T follicular helper cell (primary cell): ENCODE results near the gene SDR42E2.
"Not testable (repeated sequence)": the region's sequence is repeated elsewhere in the genome, so short reads cannot be mapped to it uniquely, and the experiment has no call there.

Experiments used
- DNase-seq: peaks from one replicate; pipeline ENCODE4 v3.0.0-alpha.2; 2020; ENCODE audit warnings: low read depth

Gene SDR42E2

DNA sequence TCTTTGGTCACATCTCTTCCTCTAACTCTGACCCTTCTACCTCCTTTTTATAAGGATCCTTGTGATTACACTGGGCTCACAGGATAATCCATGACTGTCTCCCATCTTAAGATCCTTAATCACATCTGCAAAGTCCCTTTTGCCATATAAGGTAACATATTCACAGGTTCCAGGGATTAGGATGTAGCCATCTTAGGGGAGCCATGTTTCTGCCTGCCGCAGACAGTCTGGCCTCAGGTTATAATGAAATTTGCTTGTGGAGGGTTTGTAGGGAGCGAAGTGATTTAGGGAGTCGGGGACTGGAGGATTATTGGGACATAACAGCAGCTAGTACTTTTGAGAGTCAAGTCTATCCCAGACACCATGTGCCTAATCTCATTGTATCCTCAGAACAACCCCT lies 51.5 kb downstream of the SDR42E2 start:
- DNase-seq = no peak

DNA sequence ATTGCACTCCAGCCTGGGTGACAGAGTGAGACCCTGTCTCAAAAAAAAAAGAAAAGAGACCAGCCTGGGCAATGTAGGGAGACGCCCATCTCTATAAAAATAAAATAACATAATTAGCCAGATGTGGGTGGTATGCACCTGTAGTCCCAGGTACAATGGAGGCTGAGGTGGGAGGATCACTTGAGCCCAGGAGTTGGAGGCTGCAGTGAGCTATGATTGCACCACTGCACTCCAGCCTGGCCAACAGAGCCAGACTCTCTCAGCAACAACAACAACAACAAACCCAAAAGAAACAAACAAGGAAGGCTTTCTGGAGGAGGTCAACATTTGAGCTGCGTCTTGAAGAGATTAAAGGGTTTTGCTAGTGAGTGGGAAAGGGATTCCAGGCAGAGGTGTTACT lies 52.1 kb downstream of the SDR42E2 start:
- no peak for DNase-seq

DNA sequence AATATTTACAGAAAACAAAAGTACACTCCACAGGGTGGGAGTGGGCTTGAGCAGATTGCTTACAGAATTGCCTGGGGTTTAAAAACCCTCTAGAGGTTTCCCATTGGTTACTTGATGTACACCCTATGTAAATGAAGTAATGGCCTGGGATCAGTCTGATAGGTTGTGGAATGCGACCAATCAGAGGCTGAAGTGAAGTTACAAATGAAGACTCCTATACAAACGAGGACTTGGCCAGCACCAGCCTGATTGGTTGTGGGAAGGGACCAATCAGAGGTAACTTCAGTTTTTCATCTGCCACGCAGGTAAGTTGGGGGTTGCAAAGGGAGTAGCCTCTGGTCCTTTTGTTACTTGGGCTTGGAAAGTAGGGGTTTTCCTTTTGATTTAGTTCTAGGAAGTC lies 52.6 kb downstream of the SDR42E2 start:
- no peak for DNase-seq

DNA sequence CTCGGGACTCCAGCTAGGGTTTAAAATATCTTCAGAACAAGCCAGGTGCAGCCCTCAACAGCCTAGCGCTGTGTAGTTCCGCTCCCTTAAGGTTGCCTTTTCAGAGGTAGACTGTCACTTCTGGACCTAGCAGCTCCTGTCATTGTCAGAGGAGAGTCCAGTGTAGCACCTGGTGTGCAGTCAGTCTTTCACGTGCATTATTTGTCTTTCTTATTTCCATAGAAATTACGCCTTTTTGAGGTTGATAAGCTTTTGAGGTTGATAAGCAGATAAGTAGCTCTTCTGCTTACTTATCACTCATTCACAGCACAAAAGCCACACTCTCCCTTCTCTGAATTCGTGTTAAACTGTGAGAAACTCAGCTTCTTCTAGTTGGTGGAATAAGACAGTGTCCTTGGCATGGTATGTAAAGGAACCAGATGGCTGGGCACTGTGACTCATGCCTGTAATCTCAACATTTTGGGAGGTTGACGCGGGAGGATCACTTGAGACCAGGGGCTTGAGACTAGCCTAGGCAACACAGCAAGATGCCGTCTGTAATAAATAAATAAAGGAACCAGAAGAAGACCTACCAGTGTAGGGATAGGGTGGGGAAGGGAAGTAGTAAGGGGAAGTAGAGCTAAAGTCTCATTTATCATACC lies 54.0 kb downstream of the SDR42E2 start:
- no peak for DNase-seq

DNA sequence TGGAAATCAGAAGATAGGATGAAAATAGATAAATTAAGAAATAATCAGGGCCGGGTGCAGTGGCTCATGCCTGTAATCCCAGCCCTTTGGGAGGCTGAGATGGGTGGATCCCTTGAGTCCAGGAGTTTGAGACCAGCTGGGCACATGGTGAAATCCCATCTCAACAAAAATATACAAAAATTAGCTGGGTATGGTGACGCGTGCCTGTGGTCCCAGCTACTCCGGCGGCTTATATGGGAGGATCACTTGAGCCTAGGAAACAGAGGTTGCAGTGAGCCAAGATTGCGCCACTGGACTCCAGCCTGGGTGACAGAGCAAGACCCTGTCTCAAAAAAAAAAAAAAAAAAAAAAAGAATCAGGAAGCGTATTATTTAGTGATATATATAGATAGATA lies 54.5 kb downstream of the SDR42E2 start:
- DNase-seq = not testable (repeated sequence)

DNA sequence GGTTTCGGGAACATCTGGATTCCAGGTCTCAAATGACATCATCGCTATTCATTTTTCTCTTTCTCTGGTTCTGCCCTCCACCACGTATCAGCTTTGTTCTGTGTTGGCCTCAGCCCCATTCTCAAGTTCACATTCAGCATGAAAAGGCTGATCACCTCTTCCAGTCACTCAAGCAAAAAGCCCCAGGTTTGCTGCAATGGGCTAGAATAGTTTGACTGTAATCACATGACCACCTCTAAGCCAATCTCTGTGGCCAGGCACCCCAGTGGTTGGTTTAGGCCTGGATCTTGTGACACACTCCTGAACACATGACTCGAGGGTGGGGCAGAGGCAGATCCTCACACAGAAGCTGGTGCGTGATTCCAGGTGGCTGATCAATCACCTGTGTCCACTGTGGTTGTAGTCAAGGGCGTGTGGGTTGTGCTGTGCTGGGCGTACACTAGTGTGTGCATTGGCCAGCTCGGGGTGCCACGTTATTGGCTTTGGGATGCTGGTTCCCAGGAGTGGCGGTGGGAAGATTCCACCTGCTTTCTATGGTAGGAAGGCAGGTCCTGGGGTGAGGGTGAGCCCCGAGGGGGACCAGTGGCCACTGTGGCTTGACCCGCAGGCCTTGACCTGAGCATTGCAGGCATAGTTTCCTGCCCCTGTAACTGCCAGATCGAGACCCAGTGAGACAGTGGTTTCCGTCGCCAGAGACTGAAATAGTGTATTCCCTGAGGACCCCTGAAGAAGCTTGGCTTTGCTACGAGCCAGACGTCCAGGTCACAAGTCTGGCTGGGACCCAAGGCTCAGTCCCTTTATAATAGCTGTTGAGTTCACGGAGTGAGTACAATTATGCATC lies 55.8 kb downstream of the SDR42E2 start:
- no peak for DNase-seq

DNA sequence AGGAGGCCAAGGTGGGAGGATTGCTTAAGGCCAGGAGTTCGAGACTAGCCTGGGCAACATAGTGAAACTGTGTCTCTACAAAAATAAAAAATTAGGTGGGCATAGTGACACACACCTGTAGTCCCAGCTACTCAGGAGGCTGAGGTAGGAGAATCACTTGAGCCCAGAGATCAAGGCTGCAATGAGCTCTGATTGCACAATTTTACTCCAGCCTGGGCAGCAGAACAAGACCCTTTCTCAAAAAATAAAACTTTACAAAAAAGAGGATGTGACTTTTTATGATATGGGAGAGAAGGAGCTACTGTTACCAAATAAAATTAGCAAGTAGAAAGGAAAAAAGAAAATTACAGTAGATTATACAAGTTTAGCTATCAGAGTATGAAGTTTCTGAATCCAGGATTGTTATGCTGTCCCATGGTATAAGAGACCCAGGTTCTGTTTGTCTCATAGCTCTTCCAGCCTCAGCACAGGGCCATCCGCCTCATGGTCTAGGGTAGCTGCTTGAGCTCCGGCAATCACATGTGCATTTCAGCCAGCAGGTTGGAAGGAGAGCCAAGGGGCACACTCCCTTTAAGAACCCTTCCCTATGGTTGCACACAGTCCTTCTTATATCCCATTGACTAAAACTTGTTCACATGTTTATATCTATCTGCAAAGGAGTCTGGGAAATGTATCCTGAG lies 57.2 kb downstream of the SDR42E2 start:
- DNase-seq = no peak

DNA sequence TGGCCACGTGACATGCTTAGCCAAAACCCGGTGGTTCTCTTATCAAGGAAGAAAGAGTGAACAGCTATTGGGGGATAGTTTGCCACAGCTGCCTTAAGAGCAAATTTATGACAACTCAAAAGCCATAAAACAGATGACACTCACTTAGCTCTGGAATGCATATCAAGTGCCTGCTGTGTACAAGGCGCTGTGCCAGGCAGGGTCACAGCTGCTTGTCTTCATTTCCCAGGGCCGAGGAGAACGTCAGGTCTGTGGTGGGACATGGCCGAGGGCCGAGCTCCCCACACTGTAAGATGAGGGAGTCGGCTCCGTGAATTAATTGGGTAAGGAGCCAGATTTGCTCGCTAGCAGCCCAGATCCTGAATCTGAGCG lies 57.7 kb downstream of the SDR42E2 start:
- no peak for DNase-seq

DNA sequence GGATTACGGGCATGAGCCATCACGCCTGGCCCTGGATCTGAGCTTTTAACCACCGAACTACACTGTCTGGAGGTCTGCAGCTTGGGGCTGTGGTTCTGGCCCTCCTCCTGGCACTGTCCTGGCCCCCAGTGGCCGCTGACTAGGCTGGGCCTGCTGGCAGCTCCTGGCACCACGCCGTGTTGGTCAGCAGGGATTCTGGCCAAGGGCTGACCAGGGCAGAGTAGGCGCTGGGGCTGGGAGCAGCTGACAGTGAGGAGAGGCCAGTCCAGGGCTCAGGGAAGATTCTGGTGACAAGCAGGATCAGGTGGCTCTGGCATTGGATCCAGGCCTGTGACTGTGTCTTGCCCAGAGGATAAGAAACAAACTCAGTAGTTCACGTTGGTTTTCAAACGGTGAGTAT lies 58.4 kb downstream of the SDR42E2 start:
- DNase-seq = no peak

DNA sequence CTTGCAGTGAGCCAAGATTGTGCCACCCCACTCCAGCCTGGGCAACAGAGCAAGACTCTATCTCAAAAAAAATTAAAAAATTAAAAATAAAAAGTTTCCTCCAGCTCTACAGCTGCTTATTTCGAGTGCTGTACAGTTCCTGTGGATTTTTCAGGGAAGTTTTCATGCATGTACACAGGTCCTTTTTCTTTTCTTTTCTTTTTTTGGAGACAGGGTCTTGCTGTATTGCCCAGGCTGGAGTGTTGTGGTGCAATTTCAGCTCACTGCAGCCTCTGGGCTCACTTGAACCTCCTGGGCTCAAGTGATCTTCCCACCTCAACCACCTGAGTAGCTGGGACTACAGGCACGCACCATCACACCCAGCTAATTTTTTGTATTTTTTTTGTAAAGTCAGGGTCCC lies 59.7 kb downstream of the SDR42E2 start:
- DNase-seq = no peak

DNA sequence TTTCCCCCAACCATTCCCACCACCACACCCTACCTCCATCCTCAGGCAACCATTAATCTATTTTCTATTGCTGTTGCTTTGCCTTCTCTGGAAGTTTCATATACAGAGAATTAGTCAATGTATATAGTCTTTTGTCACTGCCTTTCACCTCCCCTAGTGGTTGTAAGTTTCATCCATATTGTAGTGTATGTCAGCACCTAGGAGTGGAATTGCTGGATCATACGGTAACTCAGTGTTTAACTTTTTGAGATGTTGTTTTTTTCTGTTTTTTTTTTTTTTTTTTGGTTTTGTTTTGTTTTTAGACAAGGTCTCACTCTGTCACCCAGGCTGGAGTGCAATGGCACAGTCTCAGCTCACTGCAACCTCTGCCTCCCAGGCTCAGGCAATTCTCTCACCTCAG lies 60.7 kb downstream of the SDR42E2 start:
- DNase-seq = no peak

DNA sequence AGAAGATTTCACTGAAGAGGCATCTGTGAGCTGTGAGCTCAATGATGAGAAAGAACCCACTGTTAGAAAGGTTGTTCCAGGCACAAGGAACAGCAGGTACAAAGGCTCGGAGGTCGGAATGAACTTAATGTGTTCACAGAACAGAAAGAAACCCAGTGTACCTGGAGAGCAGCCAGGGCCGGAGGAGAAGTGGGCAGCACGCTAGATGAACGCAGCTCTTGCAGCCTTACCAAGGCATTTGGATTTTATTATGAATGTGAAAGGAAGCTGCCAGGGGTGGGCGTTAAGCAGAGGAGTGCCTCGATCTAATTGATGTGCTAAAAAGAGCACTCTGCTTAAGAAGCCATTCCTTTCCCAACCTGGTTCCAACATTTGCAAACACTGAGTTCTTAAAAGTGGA lies 62.8 kb downstream of the SDR42E2 start:
- DNase-seq = no peak

DNA sequence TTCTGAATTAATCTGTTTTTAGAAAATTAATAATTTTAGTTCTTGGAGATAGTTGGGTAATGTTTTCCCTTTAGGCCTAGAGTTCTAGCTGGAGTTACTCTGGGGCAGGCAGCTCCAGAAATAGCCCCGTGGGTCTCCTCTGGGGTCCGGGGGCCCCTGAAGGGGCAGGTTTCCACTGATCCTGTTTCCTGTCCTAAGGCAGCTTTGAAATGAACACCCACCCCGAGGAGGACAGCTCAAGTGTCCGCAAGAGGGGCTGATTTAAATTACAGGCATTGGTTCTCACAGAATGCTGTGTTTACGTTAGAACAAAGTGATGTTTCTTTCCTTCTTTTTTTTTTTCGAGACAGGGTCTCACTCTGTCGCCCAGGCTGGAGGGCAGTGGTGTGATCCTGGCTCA lies 67.6 kb downstream of the SDR42E2 start:
- DNase-seq = no peak

DNA sequence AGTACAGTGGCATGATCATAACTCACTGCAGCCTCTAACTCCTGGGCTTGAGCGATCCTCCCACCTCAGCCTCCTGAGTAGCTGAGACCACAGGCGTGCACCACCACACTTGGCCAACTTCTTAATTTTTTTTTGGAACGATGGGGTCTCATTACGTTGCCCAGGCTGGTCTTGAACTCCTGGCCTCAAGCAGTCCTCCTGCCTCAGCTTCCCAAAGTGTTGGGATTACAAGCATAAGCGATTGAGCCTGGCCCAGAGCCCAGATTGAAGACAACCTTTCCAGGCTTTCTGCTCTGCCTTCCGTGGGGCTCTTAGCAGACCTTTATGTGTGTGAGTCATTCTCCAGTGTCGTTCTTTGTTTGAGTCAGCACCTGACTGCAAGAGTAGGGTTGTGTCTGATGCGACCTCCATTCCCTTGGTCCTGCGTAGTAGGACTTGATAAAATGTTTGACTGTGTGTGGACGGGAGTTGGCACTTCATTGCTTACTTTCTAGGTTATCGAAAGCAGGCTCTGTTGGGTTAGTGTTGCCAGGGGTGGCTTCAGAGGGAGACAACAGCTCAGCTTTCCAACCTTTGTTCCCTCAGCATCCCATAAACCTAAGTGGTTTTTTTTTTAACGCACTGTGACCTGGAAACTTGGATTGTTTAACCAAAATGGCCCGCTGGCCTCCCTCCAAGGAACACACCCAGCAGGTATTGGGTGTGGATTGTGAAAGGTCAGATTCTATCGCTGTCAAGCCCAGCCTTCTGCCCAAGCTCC lies 70.2 kb downstream of the SDR42E2 start:
- DNase-seq = no peak

DNA sequence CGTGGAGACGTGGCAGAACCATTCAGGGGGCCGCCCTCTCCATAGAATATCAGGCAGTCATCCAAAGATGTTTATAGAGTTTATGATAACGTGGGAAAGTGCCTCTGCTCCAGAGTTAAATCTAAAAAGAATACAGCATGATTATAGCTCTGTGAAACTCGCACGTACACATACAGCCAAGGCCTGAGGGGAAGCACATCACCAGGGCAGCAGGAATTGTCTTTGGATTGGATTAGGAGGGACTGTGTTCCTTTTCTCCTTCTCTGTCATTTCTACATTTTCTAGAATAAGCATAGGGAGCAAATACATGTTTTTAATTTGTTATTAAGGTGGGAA lies 70.7 kb downstream of the SDR42E2 start:
- DNase-seq = no peak

DNA sequence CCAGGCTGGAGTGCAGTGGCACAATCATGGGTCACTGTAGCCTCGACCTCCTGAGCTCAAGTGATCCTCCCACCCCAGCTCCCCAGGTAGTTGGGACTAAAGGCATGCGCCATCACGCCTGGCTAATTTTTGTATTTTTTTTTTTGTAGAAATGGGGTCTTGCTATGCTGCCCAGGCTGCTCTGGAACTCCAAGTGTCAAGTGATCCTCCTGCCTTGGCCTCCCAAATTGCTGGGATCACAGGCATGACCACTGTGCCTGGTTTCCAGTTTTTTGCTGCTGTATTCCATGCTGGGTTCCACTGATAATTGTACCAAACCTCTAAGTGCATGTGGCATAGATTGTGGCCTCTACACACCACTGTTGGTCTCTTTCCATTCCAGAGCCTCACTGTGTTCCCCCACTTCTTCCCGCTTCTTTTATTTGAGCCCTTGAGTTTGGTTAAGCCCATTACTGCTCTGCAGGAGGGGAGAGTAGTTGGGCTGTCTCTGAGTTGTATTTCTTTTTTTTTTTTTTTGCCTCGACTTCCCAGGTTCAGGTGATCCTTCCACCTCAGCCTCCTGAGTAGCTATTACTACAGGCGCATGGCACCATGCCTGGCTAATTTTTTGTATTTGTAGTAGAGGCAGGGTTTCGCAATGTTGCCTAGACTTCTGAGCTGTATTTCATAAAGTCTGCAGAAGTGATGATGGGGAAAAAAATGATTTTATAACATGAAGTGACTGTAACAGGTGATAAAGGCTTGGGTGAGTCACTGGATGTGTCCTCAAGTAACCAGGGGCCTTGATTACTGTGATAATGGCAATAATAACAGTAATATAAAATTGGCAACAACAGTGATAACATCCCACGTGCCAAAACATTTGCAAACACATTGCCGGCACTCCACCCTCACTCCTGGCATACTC lies 73.8 kb downstream of the SDR42E2 start:
- no peak for DNase-seq

DNA sequence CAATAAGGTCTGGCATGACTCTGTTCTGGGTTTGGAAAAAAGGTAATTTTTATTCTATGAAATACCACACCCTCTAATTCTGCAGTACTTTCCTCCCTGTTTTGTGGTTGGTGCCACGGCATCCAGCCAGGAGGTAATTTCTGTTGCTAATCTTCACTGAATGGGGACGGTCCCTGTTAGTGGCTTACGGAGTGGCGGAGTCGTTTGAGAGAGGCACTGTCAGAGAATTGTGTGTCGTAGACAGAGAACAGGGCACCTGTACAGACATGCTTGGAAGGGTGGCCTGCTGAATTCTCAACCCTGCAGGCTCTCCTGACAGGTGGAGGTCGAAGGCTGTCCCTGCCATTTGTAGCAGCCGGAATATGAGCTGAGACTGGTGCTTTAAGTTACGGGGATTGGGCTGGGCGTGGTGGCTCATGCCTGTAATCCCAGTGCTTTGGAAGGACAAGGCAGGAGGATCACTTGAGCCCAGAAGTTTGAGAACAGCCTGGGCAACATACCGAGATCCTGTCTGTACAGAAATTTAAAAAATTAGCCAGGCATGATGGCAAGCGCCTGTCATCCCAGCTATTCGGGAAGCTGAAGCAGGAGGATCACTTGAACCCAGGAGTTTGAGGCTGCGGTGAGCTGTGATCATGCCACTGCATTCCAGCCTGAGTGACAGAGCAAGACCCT lies 77.0 kb downstream of the SDR42E2 start:
- DNase-seq = no peak

DNA sequence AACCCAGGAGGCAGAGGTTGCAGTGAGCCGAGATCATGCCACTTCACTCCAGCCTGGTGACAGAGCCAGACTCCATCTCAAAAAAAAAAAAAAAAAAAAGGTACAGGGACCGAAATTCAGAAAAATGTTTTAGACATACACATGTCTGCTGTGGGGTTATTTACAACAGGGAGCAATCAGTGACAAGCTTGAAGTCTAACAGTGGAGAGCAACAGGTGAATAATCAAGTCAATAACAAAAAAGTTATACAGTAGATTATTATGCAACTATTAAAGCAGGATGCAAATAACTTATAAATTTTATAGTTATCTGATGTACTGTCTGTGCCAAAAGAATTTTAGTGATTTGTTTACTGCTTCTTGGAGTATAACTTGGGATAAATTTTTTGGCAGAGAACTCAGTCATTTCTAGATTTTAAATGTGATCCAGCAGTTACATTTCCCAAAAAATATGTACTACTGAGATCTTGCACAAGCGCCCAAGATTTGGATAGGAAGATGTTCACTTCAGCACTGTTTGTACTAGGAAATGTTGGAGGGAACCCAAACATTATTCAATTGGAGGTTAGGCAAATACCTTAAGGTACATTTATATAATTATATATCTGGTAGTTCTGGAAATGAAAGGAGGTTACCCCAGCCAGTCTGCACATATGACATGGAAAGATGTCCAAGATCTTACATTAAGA lies 77.9 kb downstream of the SDR42E2 start:
- DNase-seq = no peak
